ENCODE data around the gene NR1D1.

NR1D1 gene

DNA sequence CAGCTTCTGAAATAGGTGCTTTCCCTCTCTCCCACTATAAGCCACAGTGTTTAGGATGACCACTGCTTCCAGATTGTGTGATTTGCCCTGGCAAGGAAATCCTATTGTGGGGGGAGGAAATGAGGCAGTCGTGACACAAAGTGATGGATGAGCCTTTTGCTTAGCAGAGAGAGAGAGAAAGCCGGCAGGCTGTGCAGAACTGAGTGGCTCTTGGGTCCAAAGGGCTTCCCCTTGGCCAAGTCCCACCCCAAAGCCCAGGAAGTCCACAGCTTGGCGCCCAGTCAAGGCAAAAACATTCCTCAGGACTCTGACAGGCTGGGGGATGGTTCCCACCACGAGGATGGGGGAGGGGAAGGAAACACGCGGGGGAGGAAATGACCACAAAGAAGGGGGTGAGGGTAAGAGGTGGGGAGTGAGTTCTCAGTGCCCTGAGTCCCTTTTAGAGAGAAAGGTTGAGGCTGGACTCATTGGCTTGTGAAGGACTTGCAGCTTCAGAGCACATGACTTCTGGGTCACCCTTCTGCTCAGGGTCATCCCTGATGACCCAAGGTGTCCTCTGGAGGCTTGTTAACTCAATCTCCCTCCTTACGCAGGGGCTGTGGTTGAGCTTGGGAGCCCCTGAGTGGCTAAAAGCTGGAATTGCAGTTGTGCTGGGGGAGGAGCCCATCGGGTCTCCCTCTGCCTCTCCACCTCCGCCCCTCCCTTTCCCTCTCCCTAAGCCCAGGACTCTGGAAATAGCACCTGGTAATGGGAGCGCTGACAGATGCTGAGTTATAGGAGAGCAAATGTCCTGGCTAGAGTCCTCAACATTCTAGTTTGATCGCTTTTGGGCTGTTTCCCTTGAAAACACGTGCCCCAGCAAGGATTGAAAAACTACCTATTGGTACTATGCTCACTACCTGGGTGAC, 11.1 kb upstream of the NR1D1 start:
- DNase-seq = peak; percentile 83 to 94

- no peak for DNase-seq
Observed at GRCh38 chr17:40110026-40110845, 9.8 kb upstream of the NR1D1 start.

- DNase-seq = no peak
Observed at GRCh38 chr17:40108970-40109824, 8.8 kb upstream of the NR1D1 start.

DNA sequence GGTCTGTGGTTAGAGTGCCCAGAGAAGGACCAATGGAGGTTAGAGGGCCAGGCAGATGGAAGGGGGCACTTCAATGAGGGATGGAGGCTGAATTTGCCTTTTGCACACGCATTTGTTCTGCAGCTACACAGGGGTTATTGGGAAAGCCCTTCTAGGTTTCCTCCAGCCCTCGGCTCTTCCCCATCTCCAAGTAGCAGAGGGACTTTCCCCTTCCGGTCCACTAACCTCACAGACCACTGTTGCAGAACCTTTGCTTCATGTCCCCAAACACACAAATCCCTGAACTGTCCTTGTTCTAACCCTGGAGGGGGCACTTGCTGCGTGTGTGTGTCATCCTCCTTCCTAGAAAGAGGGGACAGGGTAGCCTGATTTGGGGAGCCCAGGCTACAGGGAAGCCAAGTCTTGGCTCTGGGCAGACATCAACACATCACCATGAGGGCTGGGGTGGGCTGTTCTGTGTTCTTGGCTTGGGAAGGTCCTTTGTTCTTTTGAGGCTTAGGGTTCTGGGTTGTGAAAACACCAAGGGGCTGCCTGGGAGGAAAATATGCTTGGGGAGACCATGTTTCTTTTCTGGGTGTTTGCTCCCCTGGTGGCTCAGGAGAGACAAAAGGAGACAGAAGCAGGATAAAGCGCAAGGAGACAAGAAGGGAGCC, 7.3 kb upstream of the NR1D1 start:
- DNase-seq = no peak

GRCh38 chr17:40106760-40107521, 6.6 kb upstream of the NR1D1 start:
- no peak for DNase-seq

GRCh38 chr17:40105861-40106759, 5.7 kb upstream of the NR1D1 start:
- DNase-seq = no peak

DNA sequence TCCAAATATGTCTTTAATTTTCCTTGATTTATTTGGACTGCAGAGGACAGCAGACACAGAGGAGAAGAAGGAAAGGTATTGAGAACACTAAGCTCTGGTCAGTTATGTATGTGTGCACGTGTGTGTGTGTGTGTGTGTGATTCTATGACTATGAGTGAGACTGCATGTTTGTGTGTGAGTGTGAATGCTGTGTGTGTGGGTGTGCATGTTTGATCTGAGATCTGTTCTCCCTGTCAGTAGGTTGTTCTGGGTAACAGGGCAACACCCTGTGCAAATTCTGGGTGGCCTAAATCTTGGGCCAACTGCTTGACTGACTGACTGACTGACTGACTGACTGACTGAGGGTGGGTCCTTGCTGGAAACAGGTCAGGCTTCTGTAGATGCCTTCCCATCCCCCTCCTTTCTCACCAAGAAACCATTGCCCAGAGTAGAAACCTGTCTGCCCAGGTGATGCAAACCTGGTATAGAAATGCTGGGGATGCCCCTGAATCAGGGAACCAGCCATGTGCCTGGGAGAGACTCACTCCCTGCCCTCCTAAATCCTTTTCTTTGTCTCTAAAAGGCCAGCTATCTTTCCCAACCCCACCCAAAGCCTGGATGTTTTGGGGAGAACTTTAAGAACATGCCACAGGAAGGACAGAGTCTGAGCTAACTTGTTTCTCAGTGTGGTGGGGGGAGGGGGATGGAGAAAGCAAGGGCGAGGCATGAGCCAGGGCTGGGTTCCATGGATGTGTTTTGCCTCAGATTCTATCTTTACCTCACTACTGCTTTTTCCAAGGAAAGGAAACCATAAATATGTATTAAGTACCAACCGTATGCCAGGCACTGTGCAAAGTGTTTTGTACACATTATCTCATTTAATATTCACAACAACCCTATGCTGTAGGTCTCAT, 4.5 kb upstream of the NR1D1 start:
- no peak for DNase-seq

GRCh38 chr17:40103688-40104087, 3.3 kb upstream of the NR1D1 start:
- DNase-seq = no peak

DNA sequence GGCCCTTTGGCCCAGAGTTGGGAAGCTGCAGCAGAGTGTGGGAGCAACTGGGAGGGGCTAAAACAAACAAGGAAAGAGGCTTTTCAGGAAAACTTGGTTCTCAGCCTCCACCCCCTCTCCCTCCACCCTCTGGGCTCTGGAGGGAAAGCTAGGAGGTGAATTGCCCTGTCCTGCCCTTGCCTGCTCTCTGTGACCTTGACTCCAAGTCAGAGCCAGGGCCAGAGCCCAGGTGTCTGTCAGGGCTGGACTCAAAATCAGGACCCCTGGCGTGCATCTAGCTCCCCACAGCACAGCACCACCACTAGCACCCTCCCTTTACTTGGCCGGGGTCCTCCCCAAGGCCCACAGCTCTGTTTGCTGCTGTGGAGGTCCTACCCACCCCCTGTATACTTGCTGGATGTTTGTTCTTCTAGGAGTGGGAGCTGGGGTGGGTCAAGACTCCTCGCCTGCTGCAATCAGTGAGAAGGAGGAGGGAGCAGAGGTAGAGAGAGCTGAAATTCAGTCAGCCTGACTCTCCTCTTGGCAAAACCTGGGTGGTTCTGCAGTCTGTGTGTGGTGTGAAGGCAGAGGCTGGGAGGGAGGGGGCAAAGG, 2.8 kb upstream of the NR1D1 start:
- no peak for DNase-seq

DNA sequence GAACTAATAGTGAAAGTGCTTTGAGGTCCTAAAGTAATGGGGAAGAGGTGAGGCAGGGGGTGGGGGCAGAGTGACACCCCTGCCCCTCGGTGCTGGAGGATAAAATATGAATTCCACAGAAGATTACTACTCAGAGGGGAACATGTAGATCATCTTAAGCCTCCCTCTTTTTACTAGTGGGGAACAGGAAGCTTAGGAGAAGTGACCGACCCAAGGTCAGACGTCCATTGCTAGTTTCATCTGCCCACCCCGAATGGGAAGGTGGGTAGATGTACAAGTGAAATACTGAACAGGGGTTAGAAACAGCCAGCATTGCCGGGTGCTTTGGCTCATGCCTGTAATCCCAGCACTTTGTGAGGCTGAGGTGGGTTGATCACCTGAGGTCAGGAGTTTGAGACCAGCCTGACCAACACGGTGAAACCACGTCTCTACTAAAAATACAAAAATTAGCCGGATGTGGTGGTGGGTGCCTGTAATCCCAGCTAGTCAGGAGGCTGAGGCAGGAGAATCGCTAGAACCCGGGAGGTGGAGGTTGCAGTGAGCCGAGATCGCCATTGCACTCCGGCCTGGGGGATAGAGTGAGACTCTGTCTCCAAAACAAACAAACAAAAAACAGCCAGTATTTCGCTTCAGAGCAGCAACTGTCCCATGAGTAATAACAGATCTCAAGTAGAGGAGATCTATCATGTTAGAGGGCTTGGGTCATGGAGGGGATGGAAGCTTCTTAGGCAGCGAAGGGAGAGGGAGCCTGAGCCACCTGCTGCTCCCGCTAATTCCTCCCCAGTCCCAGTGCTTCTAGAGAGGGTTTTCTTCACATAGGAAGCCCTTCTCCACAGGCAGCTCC, 1.2 kb upstream of the NR1D1 start:
- DNase-seq = no peak

DNA sequence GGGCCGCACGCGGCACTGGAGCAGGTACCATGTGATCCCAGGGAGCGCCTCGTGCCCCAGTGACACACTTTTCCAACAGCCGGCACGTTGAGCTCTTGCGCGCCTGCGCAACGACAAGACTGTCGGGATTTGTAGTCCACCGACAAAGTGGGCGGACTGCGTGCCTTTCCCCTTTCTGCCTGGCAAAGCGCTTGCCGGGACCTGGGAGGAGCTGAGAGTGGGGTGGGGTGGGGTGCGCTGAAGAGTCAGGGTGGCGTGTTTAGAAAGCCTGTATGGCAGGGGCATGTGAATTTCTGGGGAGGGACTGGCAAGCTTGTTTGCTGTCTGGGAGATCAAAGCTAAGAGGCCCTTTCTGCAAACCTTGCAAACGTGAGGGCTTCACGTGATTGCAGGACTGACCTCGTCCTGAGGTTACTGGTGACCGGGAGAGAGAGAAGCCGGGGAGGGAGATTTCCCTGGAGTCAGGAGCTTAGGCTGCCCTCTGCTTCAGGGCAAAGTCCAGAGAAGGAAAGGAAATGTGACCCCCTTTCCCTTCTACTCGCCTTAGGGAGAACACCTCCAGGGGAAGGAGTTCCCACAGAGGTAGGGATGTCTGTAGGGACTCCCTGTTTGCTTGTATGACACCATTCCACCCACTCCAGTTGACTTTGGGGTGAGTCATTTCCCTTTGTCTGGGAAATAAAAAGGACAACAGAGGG, 429 bp upstream of the NR1D1 start:
- peak; percentile 89 to 97 for DNase-seq

DNA sequence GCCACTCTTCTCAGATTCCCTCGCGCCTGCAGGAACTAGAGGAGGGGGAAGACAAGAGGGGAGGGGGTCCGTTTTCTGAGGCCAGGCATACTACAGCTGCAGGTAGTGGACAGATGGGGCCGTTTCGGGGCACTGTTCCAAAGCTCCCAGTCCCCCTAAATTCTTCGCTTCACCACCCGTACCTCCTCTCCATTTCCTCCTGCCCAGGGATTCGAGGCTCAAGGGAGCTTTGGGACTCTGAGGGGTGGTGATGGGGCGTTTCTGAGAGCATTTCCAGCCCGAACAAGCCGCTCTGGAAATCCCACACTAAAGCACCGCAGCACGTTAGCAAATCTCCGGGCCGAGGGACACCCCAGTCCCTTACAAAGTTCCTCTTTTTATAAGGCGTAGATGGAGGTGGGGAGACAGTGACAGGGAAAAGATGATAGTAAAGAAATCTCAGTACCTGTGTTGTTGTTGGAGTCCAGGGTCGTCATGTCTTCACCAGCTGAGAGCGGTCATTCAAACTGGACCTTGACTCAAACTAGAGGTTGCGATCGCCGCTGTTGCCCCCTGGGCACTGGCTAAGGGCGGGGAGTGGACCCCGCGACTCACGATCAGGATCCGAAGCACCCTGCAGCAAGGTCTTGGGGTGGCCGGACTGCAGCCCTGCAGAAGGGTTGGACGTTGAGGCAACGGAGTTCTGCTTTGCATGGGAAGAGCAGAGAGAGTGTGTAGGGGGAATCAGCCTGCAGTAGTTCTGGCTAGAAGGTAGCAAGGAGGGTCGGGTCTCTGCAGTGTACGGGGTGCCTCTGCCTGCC, 570 bp downstream of the NR1D1 start:
- peak in 1 of 2 experiments; percentile 64 for DNase-seq

DNA sequence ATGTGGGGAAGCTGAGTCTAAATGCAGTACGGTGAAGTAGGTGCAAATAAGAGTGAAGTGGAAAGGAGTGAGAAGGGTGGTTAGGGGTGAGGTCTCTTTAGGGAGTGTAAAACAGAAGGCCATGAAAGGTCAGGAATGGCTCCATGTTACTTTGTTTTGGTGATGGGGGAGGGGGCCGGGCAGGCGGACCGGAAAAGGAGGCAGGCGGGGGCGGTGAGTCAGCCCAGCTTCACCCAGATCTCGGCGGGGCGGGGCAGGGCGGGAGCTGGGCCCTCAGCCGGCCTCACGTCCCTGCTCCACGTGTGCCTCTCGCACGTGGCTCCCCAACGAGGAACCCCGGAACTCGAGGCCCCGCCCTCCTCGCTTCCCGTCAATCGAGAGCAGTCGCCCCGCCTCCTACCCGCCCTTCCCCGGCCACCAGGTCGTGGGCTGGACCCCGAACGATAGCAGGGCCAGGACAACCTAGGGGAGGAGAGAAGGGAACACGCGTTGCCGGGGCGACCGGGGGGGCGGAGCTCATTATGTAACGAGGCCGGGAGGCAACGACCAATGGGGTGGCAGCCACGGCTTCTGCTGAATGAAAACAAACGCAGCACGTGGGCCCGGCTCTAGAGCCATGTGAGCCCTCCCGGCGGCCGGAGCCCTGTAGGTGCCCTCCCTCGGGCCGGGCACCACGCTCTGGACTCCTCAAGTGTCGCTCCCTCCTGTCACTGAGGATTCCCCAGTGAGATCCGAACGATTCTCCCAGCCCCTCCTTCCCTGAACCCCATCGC, 1.4 kb downstream of the NR1D1 start:
- DNase-seq = peak; percentile 86 to 96

DNA sequence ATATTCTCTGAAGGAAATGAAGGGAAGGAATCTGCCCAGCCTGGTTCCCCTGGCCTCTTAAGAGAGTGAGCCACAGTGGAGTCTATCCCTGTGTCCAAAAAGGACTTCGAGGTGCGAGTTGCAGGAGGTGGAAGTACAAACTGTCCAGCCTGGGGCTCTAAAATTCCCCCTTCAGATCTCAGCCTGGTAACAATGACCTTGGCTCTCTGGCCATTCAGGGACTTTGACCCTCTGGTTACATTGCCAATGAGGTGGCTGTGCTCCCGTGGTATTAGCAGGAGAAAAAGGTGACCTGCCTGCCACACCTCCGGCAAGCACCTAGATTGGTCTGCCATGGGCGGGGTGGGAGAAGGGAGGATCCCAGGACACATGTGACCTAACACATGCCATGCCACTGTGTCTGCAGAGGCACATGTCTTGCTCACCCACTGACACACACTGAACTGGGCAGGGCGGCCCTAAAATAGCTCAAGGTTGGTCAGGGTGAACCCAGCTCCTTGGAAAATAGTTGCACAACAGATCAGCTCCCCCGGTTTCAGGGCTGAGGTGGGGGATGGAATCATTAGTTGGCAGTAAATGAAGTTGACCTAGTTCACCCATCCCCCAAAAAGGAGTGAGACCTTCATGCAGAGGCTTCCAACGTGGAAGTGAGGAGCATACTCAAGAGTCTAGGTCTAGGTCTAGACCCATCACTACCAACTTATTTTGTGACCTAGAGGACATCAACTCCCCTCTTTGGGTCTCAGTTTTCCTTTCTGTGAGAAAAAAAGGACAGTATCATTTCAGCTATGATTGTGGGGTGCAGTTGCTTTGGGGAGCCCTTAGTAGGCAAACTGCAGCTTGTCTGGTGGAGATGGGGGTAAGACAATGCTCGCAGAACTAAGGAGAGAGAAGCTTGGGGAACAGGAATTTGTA, 2.2 kb downstream of the NR1D1 start:
- DNase-seq = peak in 1 of 2 experiments; percentile 10

GRCh38 chr17:40097087-40097486, 3.3 kb downstream of the NR1D1 start:
- no peak for DNase-seq
